OCI-M1 (cell line): ENCODE results near the gene TMEM192.
"Not testable (repeated sequence)": the region's sequence is repeated elsewhere in the genome, so short reads cannot be mapped to it uniquely, and the experiment has no call there.

Source experiments
- DNase-seq: peaks from one replicate; lab custom pipeline; 2025; lab: John Stamatoyannopoulos, UW

Gene TMEM192

GRCh38 chr4:165092187-165092586 lies 20.5 kb downstream of the TMEM192 start:
- DNase-seq: not testable (repeated sequence)

- no peak for DNase-seq
Measured at GRCh38 chr4:165088366-165088765, 24.3 kb downstream of the TMEM192 start.

GRCh38 chr4:165085946-165086345 lies 26.7 kb downstream of the TMEM192 start:
- no peak for DNase-seq

- not testable (repeated sequence) for DNase-seq
Measured at GRCh38 chr4:165084787-165085186, 27.9 kb downstream of the TMEM192 start.

- no peak for DNase-seq
Measured at GRCh38 chr4:165079476-165079875, 33.2 kb downstream of the TMEM192 start.

GRCh38 chr4:165077034-165077578 lies 35.6 kb downstream of the TMEM192 start:
- DNase-seq: no peak

- not testable (repeated sequence) for DNase-seq
Measured at GRCh38 chr4:165073346-165073745, 39.3 kb downstream of the TMEM192 start.

- no peak for DNase-seq
Measured at GRCh38 chr4:165070560-165070959, 42.1 kb downstream of the TMEM192 start.

GRCh38 chr4:165060938-165061337 lies 51.7 kb downstream of the TMEM192 start:
- DNase-seq: peak; percentile 11

GRCh38 chr4:165059386-165059785 lies 53.3 kb downstream of the TMEM192 start:
- no peak for DNase-seq

GRCh38 chr4:165058666-165059065 lies 54.0 kb downstream of the TMEM192 start:
- no peak for DNase-seq

GRCh38 chr4:165055601-165056000 lies 57.1 kb downstream of the TMEM192 start:
- no peak for DNase-seq

- DNase-seq: no peak
Measured at GRCh38 chr4:165053645-165054044, 59.0 kb downstream of the TMEM192 start, which contains the start of gene TRIM75. Gene TRIM75, plus strand, starts transcription at chr4:165053866. Its CDS starts 5,282 bp downstream, at chr4:165059148.

GRCh38 chr4:165052627-165053026 lies 60.0 kb downstream of the TMEM192 start:
- peak; percentile 37 for DNase-seq

- no peak for DNase-seq
Measured at GRCh38 chr4:165048170-165048569, 64.5 kb downstream of the TMEM192 start.

GRCh38 chr4:165031436-165032211 lies 81.0 kb downstream of the TMEM192 start, which contains the start of gene TRIM60:
Gene TRIM60, plus strand, starts transcription at chr4:165031999. Its CDS starts 8,074 bp downstream, at chr4:165040073.
- DNase-seq: no peak

GRCh38 chr4:165027762-165028402 lies 84.8 kb downstream of the TMEM192 start:
- no peak for DNase-seq

- DNase-seq: not testable (repeated sequence)
Measured at GRCh38 chr4:165025782-165026181, 86.9 kb downstream of the TMEM192 start.
